ENCODE results near the gene EIF4A2. TPM values are rescaled to one million over a fixed set of nuclear protein-coding genes. Genes with fewer than 3 reads are reported as not detected.
"Not testable (repeated sequence)": the region's sequence is repeated elsewhere in the genome, so short reads cannot be mapped to it uniquely, and the experiment has no call there.

EIF4A2 gene
- total RNA-seq, 1 experiment from 2014 or later = 435 TPM

GRCh38 chr3:186818956-186819355 is 35.6 kb downstream of the EIF4A2 start:
- H3K36me3 ChIP-seq (ENCODE audit: insufficient read depth, low read length, poor library complexity, severe bottlenecking) = no peaks in the 10 kb centered on the region
- TF ChIP-seq CTCF (conservative IDR thresholded peaks at IDR 0.05; ENCODE audit: low read depth, low read length) (no peak), EZH2 (IDR thresholded peaks at IDR 0.05; ENCODE audit: borderline replicate concordance, low read depth, low read length, poor library complexity, severe bottlenecking) (no peak)
- CTCF ChIA-PET = interaction anchor here (0.6 to 0.7 kb wide), 2 partner anchors 122 to 230 kb away, joined by 3 to 6 read pairs; no protein-coding TSS in a partner anchor
- H3K9me3 ChIP-seq (ENCODE audit: low read depth, low read length, poor library complexity, severe bottlenecking) = no peaks in the 10 kb centered on the region
- peaks cover 9% of the 10 kb centered on the region for H3K4me1 ChIP-seq (ENCODE audit: insufficient read depth, low read length, poor library complexity, severe bottlenecking)
- no peak overlapping the region for H3K27ac ChIP-seq (ENCODE audit: low read depth, low read length, poor library complexity, severe bottlenecking)
- no peak overlapping the region for H3K4me3 ChIP-seq (ENCODE audit: low read depth, low read length, poor library complexity, severe bottlenecking)
- BruUV-seq (replicated peaks) = no TSS peak
- intact Hi-C loops (cut with micrococcal nuclease; ENCODE audit: unreplicated experiment) = no loop called here
- no peak for DNase-seq (ENCODE audit: low spot score)
- POLR2A ChIA-PET (ENCODE audit: low non-redundant PET) = no interaction called here
- no peaks in the 10 kb centered on the region for H3K27me3 ChIP-seq (replicated peaks; ENCODE audit: insufficient read depth, low read depth, low read length, poor library complexity)

- TF ChIP-seq CTCF (conservative IDR thresholded peaks at IDR 0.05; ENCODE audit: low read depth, low read length) = peak; percentile 75
- no peak for TF ChIP-seq EZH2 (IDR thresholded peaks at IDR 0.05; ENCODE audit: borderline replicate concordance, low read depth, low read length, poor library complexity, severe bottlenecking)
- BruUV-seq (replicated peaks) = no TSS peak
- ChIA-PET POLR2A (ENCODE audit: low non-redundant PET) (interaction anchor here (0.6 to 1.0 kb wide), 2 partner anchors 39 to 99 kb away, joined by 3 to 4 read pairs; partner anchors contain the start of gene EIF4A2), CTCF (interaction anchor here (1.0 to 1.5 kb wide), 6 partner anchors 26 to 921 kb away, joined by 3 to 7 read pairs (median 4); partner anchors contain the start of gene RPL39L)
- Histone ChIP-seq H3K4me3 (ENCODE audit: low read depth, low read length, poor library complexity, severe bottlenecking) (no peak overlapping the region), H3K36me3 (ENCODE audit: insufficient read depth, low read length, poor library complexity, severe bottlenecking) (no peaks in the 10 kb centered on the region), H3K9me3 (ENCODE audit: low read depth, low read length, poor library complexity, severe bottlenecking) (no peaks in the 10 kb centered on the region), H3K27ac (ENCODE audit: low read depth, low read length, poor library complexity, severe bottlenecking) (no peak overlapping the region), H3K4me1 (ENCODE audit: insufficient read depth, low read length, poor library complexity, severe bottlenecking) (peaks cover 18% of the 10 kb centered on the region), H3K27me3 (replicated peaks; ENCODE audit: insufficient read depth, low read depth, low read length, poor library complexity) (no peaks in the 10 kb centered on the region)
- DNase-seq (ENCODE audit: low spot score) = peak; percentile 76
- intact Hi-C loops (cut with micrococcal nuclease; ENCODE audit: unreplicated experiment) = loop anchor here (2.0 kb wide), 2 partner anchors 205 to 233 kb away; no protein-coding TSS in a partner anchor
These were observed 38.3 kb downstream of the EIF4A2 start for GRCh38 chr3:186821429-186822387.

GRCh38 chr3:186822388-186822759 is 39.0 kb downstream of the EIF4A2 start:
- CTCF ChIA-PET = interaction anchor here (1.0 to 1.5 kb wide), 5 partner anchors 25 to 922 kb away, joined by 3 to 7 read pairs (median 4); partner anchors contain the start of gene RPL39L
- intact Hi-C loops (cut with micrococcal nuclease; ENCODE audit: unreplicated experiment); BruUV-seq (replicated peaks); DNase-seq (ENCODE audit: low spot score); H3K4me3 ChIP-seq (ENCODE audit: low read depth, low read length, poor library complexity, severe bottlenecking); H3K9me3 ChIP-seq (ENCODE audit: low read depth, low read length, poor library complexity, severe bottlenecking); H3K36me3 ChIP-seq (ENCODE audit: insufficient read depth, low read length, poor library complexity, severe bottlenecking); H3K27ac ChIP-seq (ENCODE audit: low read depth, low read length, poor library complexity, severe bottlenecking); H3K27me3 ChIP-seq (replicated peaks; ENCODE audit: insufficient read depth, low read depth, low read length, poor library complexity); POLR2A ChIA-PET (ENCODE audit: low non-redundant PET): not testable (repeated sequence)
- peaks cover 19% of the 10 kb centered on the region for H3K4me1 ChIP-seq (ENCODE audit: insufficient read depth, low read length, poor library complexity, severe bottlenecking)
